A549 (cell line): ENCODE data around the gene JDP2. TPM values are rescaled to one million over a fixed set of nuclear protein-coding genes. Genes with fewer than 3 reads are reported as not detected.

Source experiments
- ATAC-seq, 2 experiments: fragments of 200-7000 bp in 1 of 2; fragments of >200 bp in 1 of 2; cut with Nextera tagmentation in 1 of 2; cut with Tn5 transposase in 1 of 2; 3 replicates each; pipeline versions ENCODE4 v1.8.0 to v1.9.1; 2018 to 2020; ENCODE audit warnings: mild to moderate bottlenecking in 1 of 2, moderate library complexity in 1 of 2
- CTCF ChIA-PET: fragments of 300-600 bp; sonication (Branson Sonifier 250); formaldehyde crosslinking; extraction: SDS; loops from one replicate; lab custom pipeline; 2021; ENCODE audit warnings: antibody characterized with exemption, inconsistent platforms; lab: Yijun Ruan, JAX
- POLR2A ChIA-PET: fragments of 350-600 bp; formaldehyde crosslinking; extraction: SDS; loops from one replicate; lab custom pipeline; 2021; ENCODE audit warnings: antibody characterized with exemption, inconsistent platforms; lab: Yijun Ruan, JAX
- DNase-seq, 2 experiments: peaks; one replicate each; pipeline versions ENCODE4 v3.0.0 to v3.0.0-alpha.2; 2011 to 2016; ENCODE audit warnings: low read depth in 1 of 2, low spot score in 1 of 2
- FAIRE-seq: peaks from 2 replicates; lab custom pipeline; 2011; peaks lifted over from hg19 to GRCh38; lab: Jason Lieb, UNC
- H3K27ac ChIP-seq, 2 experiments: fragments of >200 bp; sonication (Bioruptor Twin); formaldehyde crosslinking; 3 replicates each; pipeline ENCODE4 v1.5.1; 2016 to 2017
- H3K4me1 ChIP-seq: fragments of >200 bp; sonication (Bioruptor Twin); formaldehyde crosslinking; 3 replicates; pipeline ENCODE4 v1.6.1; 2016
- H3K4me2 ChIP-seq: fragments of >200 bp; sonication (Bioruptor Twin); formaldehyde crosslinking; 3 replicates; pipeline ENCODE4 v1.6.1; 2016
- H3K4me3 ChIP-seq: fragments of >200 bp; sonication (Bioruptor Twin); formaldehyde crosslinking; 3 replicates; pipeline ENCODE4 v1.5.1; 2016
- H3K9me3 ChIP-seq: fragments of >200 bp; sonication (Bioruptor Twin); formaldehyde crosslinking; 3 replicates; pipeline ENCODE4 v1.6.1; 2016
- ATOH8 ChIP-seq: fragments of 250-450 bp; sonication (Bioruptor Pico); IDR thresholded peaks from 2 replicates; pipeline ENCODE4 v1.5.0; 2020; ENCODE audit warnings: low read depth, mild to moderate bottlenecking, moderate library complexity
- BCL3 ChIP-seq: fragments of >200 bp; sonication (Bioruptor Twin); formaldehyde crosslinking; IDR thresholded peaks from 3 replicates; pipeline ENCODE4 v1.6.1; 2016
- CEBPB ChIP-seq, 2 experiments: fragments of >200 bp in 1 of 2; sonication (Bioruptor Twin) in 1 of 2; formaldehyde crosslinking in 1 of 2; IDR thresholded peaks; 2 replicates each; pipeline ENCODE4 v1.6.1; 2012 to 2016
- CHD4 ChIP-seq: fragments of 200-600 bp; sonication (generic); IDR thresholded peaks from 2 replicates; pipeline ENCODE4 v1.6.1; 2016; ENCODE audit warnings: antibody characterized with exemption, mild to moderate bottlenecking, borderline replicate concordance
- EHMT2 ChIP-seq: fragments of 200-600 bp; sonication (generic); IDR thresholded peaks from 2 replicates; pipeline ENCODE4 v1.6.1; 2016; ENCODE audit warnings: antibody characterized with exemption, low read depth, mild to moderate bottlenecking, moderate library complexity
- ESRRA ChIP-seq: fragments of 150-350 bp; IDR thresholded peaks from 2 replicates; pipeline ENCODE4 v1.6.1; 2014; ENCODE audit warnings: mild to moderate bottlenecking, low read length, borderline replicate concordance
- HMGXB4 ChIP-seq: fragments of 250-450 bp; sonication (Bioruptor Pico); IDR thresholded peaks from 2 replicates; pipeline ENCODE4 v1.5.0; 2021; ENCODE audit warnings: mild to moderate bottlenecking, moderate library complexity, borderline replicate concordance
- JUN ChIP-seq, 2 experiments: fragments of >200 bp; sonication (Bioruptor Twin); formaldehyde crosslinking; IDR thresholded peaks; 2 replicates in 1 of 2; 3 replicates in 1 of 2; pipeline ENCODE4 v1.6.1; 2016 to 2017
- MAX ChIP-seq: IDR thresholded peaks from 2 replicates; pipeline ENCODE4 v1.6.1; 2012
- NFE2L2 ChIP-seq: fragments of 150-350 bp; conservative IDR thresholded peaks from 2 replicates; pipeline ENCODE4 v1.6.1; 2014; ENCODE audit warnings: low read length
- POLR2A ChIP-seq: IDR thresholded peaks from 2 replicates; pipeline ENCODE4 v1.6.1; 2012; ENCODE audit warnings: mild to moderate bottlenecking, low read length
- REST ChIP-seq: fragments of 200-600 bp; sonication (generic); IDR thresholded peaks from 2 replicates; pipeline ENCODE4 v1.6.1; 2016; ENCODE audit warnings: antibody characterized with exemption, mild to moderate bottlenecking, moderate library complexity
- RFX5 ChIP-seq: fragments of 450-650 bp; IDR thresholded peaks from 2 replicates; pipeline ENCODE4 v1.7.1; 2014; ENCODE audit warnings: antibody characterized with exemption, mild to moderate bottlenecking, moderate library complexity
- SREBF2 ChIP-seq: fragments of 450-650 bp; IDR thresholded peaks from 2 replicates; pipeline ENCODE4 v1.6.1; 2014; ENCODE audit warnings: mild to moderate bottlenecking, moderate library complexity
- WGBS: methylation state at CpG from one replicate; pipeline ENCODE4 v1.1.6; 2017; ENCODE audit errors: missing lambda C conversion rate; 5-methylcytosine and 5-hydroxymethylcytosine counted together
- polyA plus RNA-seq, 4 experiments: library from polyadenylated mRNA; depleted of rRNA in 3 of 4; stranded (reverse); fragments of >200 nt; fragmentation: RNase III in 1 of 4; extraction: RNeasy Plus Mini Kit Qiagen cat#74134 plus additional on column Dnase treatment in 1 of 4; gene quantifications; 2 replicates in 3 of 4; 3 replicates in 1 of 4; pipeline ENCODE4 v1.2.3, GENCODE V29; 2011 to 2017

The JDP2 gene
- polyA plus RNA-seq, 2 of the 4 experiments (the other 2 are of a cell fraction), result 22.4 to 31.2 TPM

GRCh38 chr14:75426332-75427125 is 1.3 kb upstream of the JDP2 start (continued):
- TF ChIP-seq REST, result no peak
- no peak for TF ChIP-seq CEBPB (IDR thresholded peaks at IDR 0.05)
- TF ChIP-seq NFE2L2, result no peak
- TF ChIP-seq SREBF2, result no peak
- no peak for TF ChIP-seq HMGXB4

GRCh38 chr14:75427126-75427481 is 718 bp upstream of the JDP2 start:
- Histone ChIP-seq H3K4me2 (peak overlapping the region; percentile 78), H3K9me3 (peaks cover 7% of the 10 kb centered on the region; the same call in 1 of the 3 replicates), H3K27ac (peak overlapping the region; percentile 94 to 99), H3K4me1 (peaks cover 47% of the 10 kb centered on the region), H3K4me3 (peak overlapping the region; percentile 83)
- ATAC-seq (peak in 1 of 2 experiments; percentile 37; a peak in 3 of 6 replicates), DNase-seq (no peak), FAIRE-seq (no peak)
- 88% methylated on average over 12 of the region's 15 CpGs for WGBS
- ChIA-PET CTCF (interaction anchor here (2.2 kb wide), 1 partner anchor 134 kb away, joined by 9 read pairs; no protein-coding TSS in a partner anchor), POLR2A (interaction anchor here (1.0 kb wide), 2 partner anchors 9 to 134 kb away, joined by 4 read pairs; no protein-coding TSS in a partner anchor)
- TF ChIP-seq BCL3, result no peak
- TF ChIP-seq POLR2A, result no peak
- no peak for TF ChIP-seq ATOH8 (CRISPR knock-in tag)
- no peak for TF ChIP-seq ESRRA
- TF ChIP-seq EHMT2, result no peak
- no peak for TF ChIP-seq NFE2L2
- no peak for TF ChIP-seq RFX5
- no peak for TF ChIP-seq SREBF2

GRCh38 chr14:75428230-75429104 is 645 bp downstream of the JDP2 start:
- peak; percentile 33 to 55 for ATAC-seq
- peak overlapping the region; percentile 94 to 99 for H3K27ac ChIP-seq
- ChIA-PET POLR2A (interaction anchor here (1.0 kb wide), 2 partner anchors 11 to 132 kb away, joined by 4 read pairs; no protein-coding TSS in a partner anchor), CTCF (interaction anchor here (0.7 to 2.0 kb wide), 7 partner anchors 9 to 226 kb away, joined by 3 to 8 read pairs (median 4); no protein-coding TSS in a partner anchor)
- peak overlapping the region; percentile 99 for H3K4me2 ChIP-seq
- peak in 1 of 2 experiments; percentile 46 for DNase-seq
- no peak for FAIRE-seq
- peak overlapping the region; percentile 83 for H3K4me3 ChIP-seq
- no peak for TF ChIP-seq MAX
- no peak for TF ChIP-seq CHD4
- 0 out of 5 replicates have a peak, but pooled peaks of 1 of the 2 experiments have one; percentile 7 for TF ChIP-seq JUN (IDR thresholded peaks at IDR 0.05)
- peaks cover 42% of the 10 kb centered on the region for H3K4me1 ChIP-seq
- 4% methylated on average over 18 of the region's 64 CpGs for whole genome bisulfite sequencing
- H3K9me3 ChIP-seq, result peaks cover 7% of the 10 kb centered on the region; the same call in 1 of the 3 replicates
